Measurements from ENCODE around the gene HUS1. TPM values are rescaled to one million over a fixed set of nuclear protein-coding genes. Genes with fewer than 3 reads are reported as not detected.
A peak's percentile ranks its signal among the peaks of the same experiment; 100 is the strongest.

Gene HUS1
- total RNA-seq = 10 to 100 TPM; 37.2 to 74.8 (median 52.3) TPM

DNA sequence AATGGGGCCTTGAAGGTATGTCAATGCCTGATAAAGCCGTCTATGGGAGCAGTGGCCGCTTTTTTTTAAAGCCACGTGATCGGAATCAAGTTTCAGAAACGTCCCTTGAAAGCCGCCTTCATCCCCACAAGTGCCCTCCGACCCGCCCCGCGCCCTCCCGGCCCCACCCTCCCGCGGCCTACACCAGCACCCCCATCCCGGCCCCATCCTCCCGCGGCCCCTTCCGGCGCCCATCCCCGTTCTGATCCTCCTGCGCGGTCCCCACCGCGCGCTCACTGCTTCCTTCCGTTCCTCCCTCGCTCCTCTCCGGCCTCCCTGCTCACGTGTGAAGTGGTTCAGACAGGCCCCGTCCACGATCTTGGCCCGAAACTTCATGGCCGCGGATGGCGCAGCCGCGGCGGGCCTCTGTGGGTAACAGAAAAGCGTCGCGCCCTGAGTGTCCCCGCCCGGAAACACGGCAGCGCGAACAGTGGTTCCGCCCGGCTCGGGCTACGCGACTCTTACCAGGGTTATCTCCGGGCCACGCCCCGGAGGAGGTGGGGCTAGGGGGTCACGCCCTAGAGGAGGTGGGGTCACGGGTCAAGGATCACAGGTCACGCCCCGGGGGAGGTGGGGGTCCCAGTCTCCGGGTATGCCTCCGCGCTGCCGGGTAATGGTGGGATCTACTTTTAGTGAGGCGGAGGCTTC lies at the start of gene HUS1:
Gene HUS1, minus strand, starts transcription at position 471 of the 687 bp plus-strand sequence. Its CDS starts 96 bp downstream, at position 375.
- Histone ChIP-seq H3K36me3 (peaks cover 0 to 35% (median 17%) of the 10 kb centered on the region in 4 donors), H3K4me1 (peaks cover 7 to 10% (median 9%) of the 10 kb centered on the region in 4 donors), H3K4me3 (peak within 1 kb of the TSS; percentile 54 to 79 (median 65)), H3K9me3 (no peaks in the 10 kb centered on the region), H3K27me3 (no peaks in the 10 kb centered on the region), H3K27ac (peak within 1 kb of the TSS; percentile 83 to 91 (median 88))
- intact Hi-C loops (cut with DNase I; ENCODE audit: low total_unique reads) (no loop called here), in situ Hi-C loops (cut with MboI; ENCODE audit: low pct_ligation_motif_present in 1 of 4, low pct_unique_long_range_greater_than_20kb in 1 of 4, low sequenced_read_pairs in 3 of 4) (no loop called here)
- DNase-seq = peak; percentile 96
- TF ChIP-seq EP300 (IDR thresholded peaks at IDR 0.05; ENCODE audit: low read depth) (peak; percentile 2), POLR2AphosphoS5 (IDR thresholded peaks at IDR 0.05) (peak; percentile 58 to 94 (median 90)), POLR2A (IDR thresholded peaks at IDR 0.05) (peak; percentile 91)
- TF ChIP-seq, protein P1, sequence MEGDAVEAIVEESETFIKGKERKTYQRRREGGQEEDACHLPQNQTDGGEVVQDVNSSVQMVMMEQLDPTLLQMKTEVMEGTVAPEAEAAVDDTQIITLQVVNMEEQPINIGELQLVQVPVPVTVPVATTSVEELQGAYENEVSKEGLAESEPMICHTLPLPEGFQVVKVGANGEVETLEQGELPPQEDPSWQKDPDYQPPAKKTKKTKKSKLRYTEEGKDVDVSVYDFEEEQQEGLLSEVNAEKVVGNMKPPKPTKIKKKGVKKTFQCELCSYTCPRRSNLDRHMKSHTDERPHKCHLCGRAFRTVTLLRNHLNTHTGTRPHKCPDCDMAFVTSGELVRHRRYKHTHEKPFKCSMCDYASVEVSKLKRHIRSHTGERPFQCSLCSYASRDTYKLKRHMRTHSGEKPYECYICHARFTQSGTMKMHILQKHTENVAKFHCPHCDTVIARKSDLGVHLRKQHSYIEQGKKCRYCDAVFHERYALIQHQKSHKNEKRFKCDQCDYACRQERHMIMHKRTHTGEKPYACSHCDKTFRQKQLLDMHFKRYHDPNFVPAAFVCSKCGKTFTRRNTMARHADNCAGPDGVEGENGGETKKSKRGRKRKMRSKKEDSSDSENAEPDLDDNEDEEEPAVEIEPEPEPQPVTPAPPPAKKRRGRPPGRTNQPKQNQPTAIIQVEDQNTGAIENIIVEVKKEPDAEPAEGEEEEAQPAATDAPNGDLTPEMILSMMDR (IDR thresholded peaks at IDR 0.05) = no peak
- 0 to 2% methylated on average over 6 to 43 of the region's 62 CpGs for WGBS, 2 donors (ENCODE audit: low coverage in 1 of 2)

DNA sequence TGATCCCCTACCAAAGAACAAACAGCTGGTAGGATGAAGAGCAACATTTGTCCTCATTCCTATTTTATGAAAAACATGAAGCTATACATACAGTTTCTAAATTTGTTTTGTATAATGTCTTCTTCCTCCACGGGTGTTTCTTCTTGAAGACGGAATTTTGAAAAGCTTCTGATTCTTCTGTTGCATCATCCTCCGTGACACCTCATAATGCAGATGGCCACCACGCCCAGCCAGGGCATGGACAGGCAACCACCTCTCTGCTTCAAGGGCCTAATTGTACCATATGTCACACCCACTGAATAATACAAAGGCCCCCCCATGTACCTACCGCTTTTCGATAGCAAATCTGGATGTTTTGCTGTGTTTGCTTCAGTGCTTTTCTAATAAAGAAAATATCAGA lies 49.5 kb upstream of the HUS1 start, which contains the start of gene SUN3:
Gene SUN3, minus strand, starts transcription at position 170 of the 400 bp plus-strand sequence. Its CDS starts 169 bp downstream, at position 1.
- 65 to 86% methylated on average over 4 to 6 of the region's 6 CpGs for WGBS, 2 donors (ENCODE audit: low coverage in 1 of 2)
- H3K36me3 ChIP-seq = no peaks in the 10 kb centered on the region

DNA sequence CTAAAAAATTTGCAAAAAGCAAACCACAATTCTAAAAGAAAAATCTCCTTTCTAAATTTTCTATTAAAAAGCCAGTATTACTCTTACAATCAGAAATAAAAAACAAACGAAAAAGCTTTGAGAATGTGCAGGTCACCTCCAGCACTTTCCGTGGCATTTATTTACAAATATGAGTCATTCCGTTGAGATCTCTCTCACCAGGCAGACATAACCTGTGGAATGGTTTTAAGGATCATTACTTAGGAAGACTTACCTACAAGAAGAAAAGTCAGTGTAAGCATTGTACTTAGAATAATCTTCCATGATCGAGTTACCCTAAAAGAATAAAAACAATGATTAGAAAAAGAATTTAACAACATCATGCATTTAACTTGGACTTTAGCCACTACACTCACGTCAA lies 46.2 kb upstream of the HUS1 start:
- 44 to 49% methylated on average over 5 of the region's 5 CpGs for WGBS, 2 donors (ENCODE audit: low coverage in 1 of 2)
- no peak for DNase-seq
- Histone ChIP-seq H3K27ac (no peak overlapping the region), H3K4me1 (no peaks in the 10 kb centered on the region), H3K27me3 (no peaks in the 10 kb centered on the region), H3K4me3 (no peak overlapping the region), H3K36me3 (no peaks in the 10 kb centered on the region), H3K9me3 (peaks cover 4 to 9% of the 10 kb centered on the region in 2 donors)
- in situ Hi-C loops (cut with MboI; ENCODE audit: low pct_ligation_motif_present in 1 of 4, low pct_unique_long_range_greater_than_20kb in 1 of 4, low sequenced_read_pairs in 3 of 4) = no loop called here
- intact Hi-C loops (cut with DNase I; ENCODE audit: low total_unique reads) = no loop called here
- TF ChIP-seq, protein P1 (IDR thresholded peaks at IDR 0.05) = no peak
- TF ChIP-seq POLR2A (IDR thresholded peaks at IDR 0.05) = no peak

More for the DNA sequence above, 49.5 kb upstream of the HUS1 start, which contains the start of gene SUN3:
- no peak for DNase-seq
- in situ Hi-C loops (cut with MboI; ENCODE audit: low pct_ligation_motif_present in 1 of 4, low pct_unique_long_range_greater_than_20kb in 1 of 4, low sequenced_read_pairs in 3 of 4) (no loop called here), intact Hi-C loops (cut with DNase I; ENCODE audit: low total_unique reads) (no loop called here)
- Histone ChIP-seq H3K27ac (no peak within 1 kb of the TSS), H3K4me1 (no peaks in the 10 kb centered on the region), H3K27me3 (peaks cover 10% of the 10 kb centered on the region), H3K9me3 (no peaks in the 10 kb centered on the region), H3K4me3 (no peak within 1 kb of the TSS)
- no peak for TF ChIP-seq POLR2A (IDR thresholded peaks at IDR 0.05)
- no peak for TF ChIP-seq POLR2AphosphoS5 (IDR thresholded peaks at IDR 0.05)
- TF ChIP-seq EP300 (IDR thresholded peaks at IDR 0.05; ENCODE audit: low read depth) = no peak
- TF ChIP-seq, protein P1 (IDR thresholded peaks at IDR 0.05) = no peak

DNA sequence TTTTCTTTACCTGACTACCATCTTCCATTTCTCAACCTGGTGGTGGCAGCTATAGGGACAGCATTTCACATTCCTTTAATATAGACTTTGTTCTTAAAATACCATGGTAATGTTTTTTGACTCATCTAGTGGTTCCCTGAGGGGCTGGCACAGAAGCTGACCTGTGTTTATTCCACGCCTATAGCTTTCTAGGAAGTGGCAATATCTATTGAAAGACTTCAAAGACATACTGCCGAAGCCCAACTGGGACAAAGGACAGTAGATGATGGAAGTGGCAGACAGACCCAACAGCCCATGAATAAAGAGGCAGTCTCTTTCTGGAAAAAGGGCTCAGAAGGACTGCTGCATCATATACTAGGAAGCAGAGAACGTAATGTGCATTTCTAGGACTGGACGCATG lies 38.3 kb upstream of the HUS1 start:
- Histone ChIP-seq H3K27me3 (no peaks in the 10 kb centered on the region), H3K4me3 (no peak overlapping the region), H3K9me3 (no peaks in the 10 kb centered on the region), H3K27ac (no peak overlapping the region), H3K36me3 (no peaks in the 10 kb centered on the region), H3K4me1 (no peaks in the 10 kb centered on the region)
- intact Hi-C loops (cut with DNase I; ENCODE audit: low total_unique reads) (no loop called here), in situ Hi-C loops (cut with MboI; ENCODE audit: low pct_ligation_motif_present in 1 of 4, low pct_unique_long_range_greater_than_20kb in 1 of 4, low sequenced_read_pairs in 3 of 4) (no loop called here)
- TF ChIP-seq POLR2AphosphoS5 (IDR thresholded peaks at IDR 0.05) (no peak), POLR2A (IDR thresholded peaks at IDR 0.05) (no peak), EP300 (IDR thresholded peaks at IDR 0.05; ENCODE audit: low read depth) (no peak)
- TF ChIP-seq, protein P1 (IDR thresholded peaks at IDR 0.05) = no peak
- 85 to 86% methylated on average over 3 to 4 of the region's 4 CpGs for WGBS, 2 donors (ENCODE audit: low coverage in 1 of 2)
- DNase-seq = no peak

Data from transverse colon (tissue), 4 donors.